ENCODE results near the gene GUCY1B1.
"Not testable (repeated sequence)": the region's sequence is repeated elsewhere in the genome, so short reads cannot be mapped to it uniquely, and the experiment has no call there.

GUCY1B1 gene

DNA sequence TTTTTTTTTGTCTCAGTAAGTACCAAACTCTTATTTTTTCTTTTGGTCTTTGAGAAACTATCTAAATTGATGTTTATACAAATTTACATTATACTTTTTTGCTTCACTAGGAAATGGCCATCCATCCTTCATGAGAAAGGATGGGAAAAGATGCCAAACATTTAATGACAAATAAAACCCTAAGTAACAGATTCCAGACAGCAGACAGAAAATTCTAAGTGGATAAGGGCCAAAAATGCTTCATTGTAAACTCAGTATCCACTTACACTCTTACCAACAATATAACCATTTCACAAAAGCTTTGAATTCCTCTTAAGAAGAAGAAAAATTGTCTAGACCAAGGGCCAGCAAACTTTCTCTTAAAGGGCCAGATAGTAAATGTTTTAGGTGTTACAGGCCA is 3.5 kb downstream of the GUCY1B1 start:
- DNase-seq (ENCODE audit: low read depth), result no peak

DNA sequence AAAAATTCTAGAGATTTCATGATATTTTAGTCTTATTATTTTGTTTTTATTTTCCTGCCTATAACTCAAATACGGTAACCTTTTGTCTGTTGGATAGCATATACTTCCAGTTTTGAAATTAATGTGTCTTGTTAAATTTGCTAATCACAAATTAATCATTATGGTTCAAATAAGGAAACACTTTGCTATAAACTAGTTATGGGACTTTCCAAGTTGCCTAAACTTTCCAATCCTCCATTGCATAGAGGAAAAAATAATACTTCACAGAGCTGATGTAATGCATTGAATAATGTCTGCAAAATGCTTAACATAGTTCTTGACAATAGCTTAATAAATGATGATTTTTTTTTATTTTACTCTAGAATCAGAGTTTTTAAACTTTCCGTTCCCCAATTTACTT is 4.7 kb downstream of the GUCY1B1 start:
- DNase-seq (ENCODE audit: low read depth), result no peak

DNA sequence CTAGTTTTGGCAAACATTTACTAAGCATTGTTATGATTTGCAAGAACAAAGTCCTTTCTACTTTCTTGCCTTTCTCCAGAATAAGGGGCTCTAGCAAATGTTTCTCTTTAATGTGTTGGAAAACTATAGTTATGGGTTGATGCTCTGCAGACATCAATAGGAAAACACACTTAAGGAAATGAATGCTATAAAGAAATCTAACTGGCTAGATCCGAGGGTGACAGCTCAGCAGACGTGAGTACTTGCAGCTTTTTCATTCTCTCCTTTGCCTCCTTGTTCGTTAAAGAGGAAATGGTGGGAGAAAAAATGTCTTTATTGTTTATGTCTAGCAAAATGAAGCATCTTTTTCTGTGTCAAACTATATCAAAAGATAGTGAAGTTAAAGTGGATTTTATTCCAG is 6.3 kb downstream of the GUCY1B1 start:
- DNase-seq (ENCODE audit: low read depth), result no peak

DNA sequence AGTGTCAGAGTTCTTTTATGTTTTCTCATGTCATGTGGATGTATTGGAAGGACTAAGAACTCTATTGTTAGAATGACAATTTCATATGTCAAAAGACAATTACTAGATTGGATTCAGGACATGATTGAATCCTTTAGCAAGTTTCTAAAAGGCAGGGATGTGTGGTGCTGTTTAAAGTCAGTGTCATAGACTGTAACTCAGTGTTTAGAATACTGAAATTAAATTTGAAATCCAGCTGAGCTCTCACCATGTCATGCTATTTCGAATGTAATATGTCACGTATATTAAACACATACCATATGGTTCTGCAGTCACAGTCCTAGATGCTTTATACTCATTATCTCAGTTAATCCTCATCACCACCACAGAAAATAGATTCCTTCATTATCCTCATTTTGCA is 7.8 kb downstream of the GUCY1B1 start:
- DNase-seq (ENCODE audit: low read depth), result no peak

DNA sequence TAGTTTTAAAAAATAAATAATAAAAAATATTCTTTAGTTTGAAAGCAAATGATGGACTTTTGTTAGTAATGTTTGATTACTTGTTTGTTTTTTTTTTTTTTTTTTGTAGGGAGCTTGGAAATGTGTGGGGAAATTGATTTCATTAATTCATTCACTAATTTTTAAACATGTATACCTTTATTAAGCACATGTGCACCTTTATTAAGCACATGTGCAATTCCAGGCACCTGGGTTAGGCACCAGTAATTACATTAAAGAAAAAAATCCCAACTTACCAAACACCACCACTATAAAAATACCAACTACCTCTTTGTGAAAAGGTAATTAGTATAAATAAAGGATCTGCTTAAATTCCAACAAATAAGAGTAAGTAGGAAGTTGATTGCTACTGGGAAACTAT is 9.5 kb downstream of the GUCY1B1 start:
- no peak for DNase-seq (ENCODE audit: low read depth)

DNA sequence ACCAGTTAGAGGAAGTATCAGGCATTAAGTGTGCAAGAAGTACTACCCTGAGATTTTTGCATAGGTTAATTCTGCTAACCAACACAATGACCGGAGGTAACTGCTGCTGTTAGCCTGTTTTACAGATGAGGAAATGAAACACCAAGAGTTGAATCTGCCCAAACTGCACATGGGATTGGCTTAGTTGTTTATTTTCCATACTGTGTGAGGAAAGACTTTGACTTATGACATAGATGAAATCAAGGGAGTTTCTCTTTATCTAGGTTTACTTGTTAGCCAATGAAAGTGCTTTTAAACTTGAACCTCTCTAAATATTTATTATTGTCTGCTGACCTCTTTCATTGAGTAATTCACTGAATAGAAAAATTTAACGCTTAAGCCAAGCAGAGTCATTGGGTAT is 10.3 kb downstream of the GUCY1B1 start:
- no peak for DNase-seq (ENCODE audit: low read depth)

DNA sequence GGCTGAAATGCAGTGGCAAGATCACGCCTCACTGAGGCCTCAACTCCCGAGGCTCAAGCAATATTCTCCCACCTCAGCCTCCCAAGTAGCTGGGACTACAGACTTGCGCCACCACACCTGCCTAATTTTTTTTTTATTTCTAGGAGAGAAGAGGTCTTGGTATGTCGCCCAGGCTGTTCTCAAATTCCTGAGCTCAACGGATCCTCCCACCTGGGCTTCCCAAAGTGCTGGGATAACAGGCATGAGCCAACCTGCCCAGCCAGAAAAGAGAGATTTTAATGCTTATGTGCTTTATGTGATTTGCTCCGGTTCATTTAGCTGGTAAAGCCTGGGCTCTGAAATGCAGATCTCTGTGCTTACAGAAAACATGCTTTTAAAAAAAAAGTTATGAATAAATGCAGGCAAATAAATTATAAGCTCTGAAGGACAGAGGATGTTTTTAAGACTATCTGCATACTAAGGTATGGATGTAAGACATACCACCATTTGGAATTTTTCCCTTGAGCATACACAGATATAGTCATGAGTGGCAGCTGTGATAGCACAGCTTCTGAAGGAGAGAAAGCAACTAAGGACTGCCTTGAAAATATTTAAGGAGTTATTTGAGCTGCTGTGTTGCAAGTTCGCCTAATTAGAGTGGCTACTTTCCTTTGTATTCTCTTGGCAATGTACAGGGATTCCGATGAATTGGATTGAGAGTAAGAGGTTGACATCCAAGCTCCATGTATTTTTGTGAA is 13.8 kb downstream of the GUCY1B1 start:
- DNase-seq (ENCODE audit: low read depth), result no peak

DNA sequence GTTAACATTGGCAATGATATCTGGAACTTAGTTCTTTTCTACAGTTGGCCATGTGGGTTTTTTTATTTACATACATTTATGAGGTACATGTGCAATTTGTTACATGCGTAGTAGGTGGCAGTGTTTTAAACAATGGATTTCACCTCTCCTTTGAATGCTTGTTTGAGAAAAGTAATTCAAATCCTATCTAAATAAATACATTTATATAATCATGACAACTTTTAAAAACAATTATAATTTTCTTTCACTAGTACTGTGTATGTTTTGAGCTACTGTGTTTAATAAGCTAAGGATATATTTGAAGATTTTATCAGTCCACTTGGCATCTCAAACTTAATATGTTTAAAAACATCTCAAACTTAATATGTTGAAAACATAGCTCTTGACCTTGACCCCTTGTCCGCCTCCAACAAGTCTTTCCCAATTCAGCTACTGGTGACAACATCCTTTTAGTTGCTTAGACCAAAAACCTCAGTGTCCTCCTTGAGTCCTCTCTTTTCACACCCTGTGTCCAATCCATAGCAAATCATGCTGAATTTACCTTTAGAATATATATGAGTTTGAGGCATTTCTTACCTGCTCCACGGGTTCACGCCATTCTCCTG is 14.5 kb downstream of the GUCY1B1 start:
- DNase-seq (ENCODE audit: low read depth), result no peak

DNA sequence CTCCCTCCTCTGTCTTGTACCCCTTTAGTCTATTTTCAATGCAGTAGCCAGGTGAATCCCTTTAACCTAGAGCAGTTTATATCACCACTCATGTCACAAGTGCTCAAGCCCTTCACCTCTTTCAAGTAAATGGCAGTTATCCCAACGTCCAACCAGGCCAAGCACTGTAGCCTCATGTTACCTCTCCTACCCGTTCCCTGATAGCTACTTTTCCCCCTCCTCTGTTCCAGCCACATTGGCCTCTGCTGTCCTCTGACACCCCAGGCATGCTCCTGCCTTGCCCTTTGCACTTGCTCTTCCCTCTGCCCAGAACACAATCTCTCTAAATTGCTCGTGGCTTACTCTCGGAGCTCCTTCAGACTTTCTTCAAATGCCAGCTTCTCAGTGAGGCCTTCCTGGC is 15.2 kb downstream of the GUCY1B1 start:
- no peak for DNase-seq (ENCODE audit: low read depth)

DNA sequence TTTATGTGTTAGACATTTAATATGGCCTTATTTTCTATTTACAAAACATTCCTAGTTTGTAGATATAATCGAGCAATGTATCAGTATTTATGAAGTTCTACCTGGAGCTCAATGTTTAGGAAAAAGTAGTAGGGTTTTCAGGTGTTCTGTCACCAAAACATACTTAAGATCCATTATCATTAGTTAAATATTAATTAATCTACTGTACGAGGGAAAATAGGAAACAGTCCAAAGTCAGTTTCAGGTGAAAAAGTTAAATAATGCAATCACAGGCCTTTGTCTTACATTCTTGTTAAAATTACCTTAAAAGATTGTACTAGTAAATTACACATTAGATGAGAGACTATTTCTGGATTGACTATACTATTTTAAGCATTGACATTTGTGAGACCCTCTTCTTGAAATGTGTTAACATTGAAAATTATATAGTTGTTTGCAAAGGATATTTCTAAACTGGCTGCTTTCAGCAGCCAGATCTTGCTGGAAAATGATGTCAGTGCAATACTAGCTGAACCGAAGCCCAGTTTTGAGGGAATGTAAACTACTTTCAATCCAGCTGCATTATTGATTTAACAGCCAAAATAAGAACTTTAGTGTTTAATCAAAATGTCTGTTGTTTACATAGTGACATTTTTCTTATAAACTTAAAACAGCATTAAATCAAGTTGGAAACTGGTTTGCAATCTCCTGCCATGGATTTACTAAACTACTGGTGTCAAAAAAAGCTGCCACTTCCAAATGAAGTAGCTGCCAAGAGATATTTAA is 19.3 kb downstream of the GUCY1B1 start:
- no peak for DNase-seq (ENCODE audit: low read depth)

DNA sequence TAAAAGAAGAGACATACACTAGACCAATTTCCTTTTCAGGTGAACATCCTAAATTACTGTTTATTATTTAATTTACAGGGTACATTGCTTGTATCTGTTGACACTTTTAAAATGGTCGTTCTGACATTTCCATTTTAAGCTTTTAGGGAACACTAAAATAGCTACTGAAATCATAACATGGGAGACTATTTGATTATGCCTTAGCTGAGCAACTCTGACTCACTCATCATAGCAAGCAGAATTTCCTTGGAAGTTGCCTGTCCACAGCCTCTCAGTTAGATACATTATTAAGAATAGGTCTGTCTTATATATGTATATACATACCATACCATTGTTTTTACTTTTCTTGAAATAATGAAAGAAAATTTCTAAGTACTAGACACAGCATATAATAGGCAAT is 22.0 kb downstream of the GUCY1B1 start:
- no peak for DNase-seq (ENCODE audit: low read depth)

DNA sequence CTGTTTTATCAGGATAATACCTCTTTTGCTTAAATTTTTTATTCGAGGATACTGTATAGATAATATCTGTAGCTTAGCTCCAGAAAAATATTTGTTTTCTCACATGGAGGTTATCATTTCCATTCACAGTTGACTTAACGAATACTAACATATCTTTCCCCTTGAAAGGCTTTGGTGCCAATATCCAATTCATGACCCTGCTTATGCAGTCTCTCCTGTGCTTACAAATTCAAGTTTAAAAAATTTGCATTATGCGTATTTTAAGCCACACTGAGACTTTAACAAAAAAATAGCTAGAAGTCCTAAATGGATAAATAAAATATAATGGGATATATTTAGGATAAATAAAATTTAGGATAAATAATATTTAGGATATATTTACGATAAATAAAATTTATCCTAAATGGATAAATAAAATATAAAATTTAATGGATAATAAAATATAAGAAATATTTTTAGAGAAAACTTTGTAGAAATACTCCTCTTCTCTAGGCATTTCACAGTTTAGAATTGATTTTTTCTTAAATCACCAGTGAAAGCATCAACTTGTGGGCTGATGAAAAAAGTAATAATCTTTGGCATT is 22.5 kb downstream of the GUCY1B1 start:
- DNase-seq (ENCODE audit: low read depth), result no peak

DNA sequence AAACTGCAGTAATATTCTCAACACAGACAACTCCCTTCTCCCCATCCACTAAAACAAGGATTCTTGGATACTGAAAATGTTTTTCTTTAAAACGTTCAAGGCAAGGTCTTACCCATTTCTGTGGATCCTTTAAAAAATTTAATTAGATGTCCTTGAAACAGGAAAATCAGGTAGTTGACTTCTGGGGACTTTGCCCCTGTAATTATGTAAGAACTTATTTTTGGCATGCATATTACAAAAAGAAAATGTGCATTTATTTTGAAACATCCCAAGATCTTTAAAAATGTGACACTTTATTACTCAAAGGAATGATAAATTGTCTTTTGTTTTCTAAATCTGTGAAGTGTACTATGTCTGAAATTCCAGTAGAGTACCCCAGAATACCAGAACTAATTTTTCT is 25.8 kb downstream of the GUCY1B1 start:
- DNase-seq (ENCODE audit: low read depth), result no peak

DNA sequence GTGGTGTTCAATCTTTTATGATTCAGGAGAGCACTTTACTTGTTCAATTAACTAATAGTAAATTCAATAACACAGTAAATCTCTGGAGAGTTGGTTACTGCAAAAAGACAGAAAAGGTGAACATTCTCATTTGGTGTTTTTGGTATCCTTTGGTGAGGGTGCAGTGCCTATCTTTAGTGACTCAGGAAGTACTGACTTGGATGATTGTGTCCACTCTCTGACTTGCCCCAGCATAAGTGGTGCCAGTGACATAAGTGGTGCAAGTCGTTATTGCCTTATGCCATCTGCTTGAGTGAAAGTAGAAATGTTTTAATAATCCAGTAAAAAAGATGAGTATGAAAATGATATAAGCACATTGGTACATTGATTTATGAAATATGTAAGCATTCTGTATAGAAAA is 27.0 kb downstream of the GUCY1B1 start:
- DNase-seq (ENCODE audit: low read depth), result no peak

DNA sequence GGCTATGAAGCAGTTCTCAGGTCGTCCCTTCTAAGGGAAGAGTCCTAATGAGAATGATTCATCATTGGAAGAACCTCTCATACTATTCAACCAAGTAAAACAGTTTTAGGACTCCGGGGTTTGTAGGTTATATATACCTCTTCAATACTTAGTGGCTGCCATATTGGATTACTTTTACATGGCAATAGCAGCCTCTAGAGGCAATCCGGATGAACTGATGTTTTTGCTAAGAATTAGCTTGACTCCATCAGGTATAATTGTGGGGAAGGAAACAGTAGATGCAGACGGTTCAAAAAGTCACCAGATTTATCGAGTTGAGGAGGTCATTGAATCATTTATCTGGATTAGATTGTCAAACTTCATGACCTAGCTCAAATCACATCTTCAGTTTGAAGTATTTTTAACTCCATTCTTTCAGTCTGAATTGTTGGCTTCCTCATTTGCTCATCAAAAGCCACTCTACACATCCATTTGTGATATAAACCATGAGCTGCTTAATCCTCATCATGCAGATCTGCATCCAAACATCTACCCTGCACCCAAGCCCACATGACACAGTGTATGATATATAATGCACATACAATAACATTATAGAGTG is 28.4 kb downstream of the GUCY1B1 start:
- no peak for DNase-seq (ENCODE audit: low read depth)

DNA sequence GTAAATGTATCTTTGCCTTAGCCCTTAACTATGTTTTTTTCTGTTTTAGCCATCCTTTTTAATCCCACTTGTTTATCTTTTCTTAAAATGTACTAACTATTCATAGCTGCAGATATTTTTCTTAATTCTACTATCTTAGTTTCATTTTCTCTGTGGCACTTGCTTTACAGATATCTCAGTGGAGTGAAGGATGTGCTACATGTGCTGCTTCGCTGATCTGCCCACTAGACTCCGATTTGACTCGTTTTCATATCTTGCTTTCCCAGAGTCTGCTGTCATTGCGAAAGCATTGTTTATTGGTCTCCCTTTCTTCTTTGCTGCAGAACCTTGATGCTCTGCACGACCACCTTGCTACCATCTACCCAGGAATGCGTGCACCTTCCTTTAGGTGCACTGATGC is 30.6 kb downstream of the GUCY1B1 start:
- no peak for DNase-seq (ENCODE audit: low read depth)

DNA sequence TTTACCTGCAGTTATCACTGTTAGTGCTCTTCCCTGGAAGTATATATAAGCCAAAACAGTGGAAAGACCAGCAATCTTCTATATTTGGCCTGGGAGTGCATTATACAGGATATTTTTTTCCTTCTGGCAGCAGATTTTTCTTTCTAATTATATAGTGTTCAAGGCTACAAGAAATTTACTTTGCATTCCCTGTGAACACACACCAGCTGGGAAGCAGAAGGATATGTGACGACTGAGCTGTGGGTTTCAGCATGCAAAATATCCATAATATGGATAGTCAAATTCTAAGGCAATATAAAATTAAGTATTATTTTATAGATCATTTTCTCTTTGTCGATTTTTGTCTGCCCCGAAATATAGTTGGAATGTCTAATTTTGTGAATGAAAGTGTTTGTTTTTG is 31.2 kb downstream of the GUCY1B1 start:
- DNase-seq (ENCODE audit: low read depth), result no peak

DNA sequence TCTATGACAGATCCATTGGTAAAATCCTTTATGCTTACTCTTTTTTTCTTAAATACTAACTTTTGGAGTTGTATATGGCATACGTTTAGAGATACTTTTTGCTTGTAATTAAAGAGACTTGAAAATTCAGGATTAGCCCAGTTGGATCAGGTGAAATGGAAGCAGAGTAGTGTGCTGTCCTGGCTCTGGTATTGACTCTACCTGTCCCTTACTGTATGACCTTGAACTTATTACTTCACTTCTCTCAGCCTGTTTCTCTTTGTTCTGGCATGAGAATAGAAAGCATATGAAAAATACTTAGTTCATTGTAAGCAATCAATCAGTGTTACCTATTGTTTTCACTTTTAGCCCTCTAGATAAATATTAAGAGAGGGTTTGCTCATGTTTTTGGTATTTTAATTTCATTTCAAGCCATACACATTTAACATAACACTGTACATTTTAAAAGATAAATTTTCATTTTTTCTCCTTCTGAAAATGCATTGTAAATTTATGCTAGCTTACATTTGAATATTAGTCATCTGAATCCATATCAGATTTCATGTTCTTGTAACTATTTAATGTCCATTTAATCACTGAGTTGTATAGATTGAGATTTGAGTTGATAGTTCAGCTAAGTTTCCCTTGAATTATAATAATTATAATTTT is 35.9 kb downstream of the GUCY1B1 start:
- DNase-seq (ENCODE audit: low read depth), result no peak

DNA sequence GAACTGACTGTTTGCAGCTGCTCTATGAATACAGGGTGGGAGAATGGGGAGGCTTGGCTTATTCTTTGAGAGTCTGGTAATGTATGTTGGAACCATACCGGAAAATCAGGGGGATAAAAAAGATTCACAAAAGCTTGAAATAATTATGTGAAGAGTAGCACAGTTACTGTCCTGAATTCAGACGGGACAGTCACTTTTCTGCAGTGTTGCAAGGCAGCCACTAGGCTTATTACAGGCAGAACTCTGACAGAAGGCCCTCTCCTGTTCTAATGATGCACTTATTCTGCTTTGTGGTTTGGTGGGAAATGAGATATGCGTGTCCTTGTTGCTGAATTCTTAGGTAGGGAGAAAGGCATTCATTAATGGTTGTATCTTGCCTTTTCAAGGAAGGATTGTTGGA is 37.2 kb downstream of the GUCY1B1 start:
- no peak for DNase-seq (ENCODE audit: low read depth)

DNA sequence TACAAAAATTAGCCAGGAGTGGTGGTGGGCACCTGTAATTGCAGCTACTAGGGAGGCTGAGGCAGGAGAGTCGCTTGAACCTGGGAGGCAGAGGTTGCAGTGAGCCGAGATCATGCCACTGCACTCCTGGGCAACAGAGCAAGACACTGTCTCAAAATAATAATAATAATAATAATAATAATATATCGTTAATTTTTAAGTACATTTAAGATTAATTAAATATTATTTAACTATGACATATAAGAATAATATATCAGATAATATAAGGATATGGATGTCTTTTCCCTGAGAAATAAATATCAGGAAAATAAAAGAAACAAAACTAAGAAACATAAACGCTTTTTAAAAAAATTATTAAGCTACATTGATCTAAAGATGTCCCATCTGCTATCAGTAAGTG is 38.8 kb downstream of the GUCY1B1 start:
- DNase-seq (ENCODE audit: low read depth), result not testable (repeated sequence)

DNA sequence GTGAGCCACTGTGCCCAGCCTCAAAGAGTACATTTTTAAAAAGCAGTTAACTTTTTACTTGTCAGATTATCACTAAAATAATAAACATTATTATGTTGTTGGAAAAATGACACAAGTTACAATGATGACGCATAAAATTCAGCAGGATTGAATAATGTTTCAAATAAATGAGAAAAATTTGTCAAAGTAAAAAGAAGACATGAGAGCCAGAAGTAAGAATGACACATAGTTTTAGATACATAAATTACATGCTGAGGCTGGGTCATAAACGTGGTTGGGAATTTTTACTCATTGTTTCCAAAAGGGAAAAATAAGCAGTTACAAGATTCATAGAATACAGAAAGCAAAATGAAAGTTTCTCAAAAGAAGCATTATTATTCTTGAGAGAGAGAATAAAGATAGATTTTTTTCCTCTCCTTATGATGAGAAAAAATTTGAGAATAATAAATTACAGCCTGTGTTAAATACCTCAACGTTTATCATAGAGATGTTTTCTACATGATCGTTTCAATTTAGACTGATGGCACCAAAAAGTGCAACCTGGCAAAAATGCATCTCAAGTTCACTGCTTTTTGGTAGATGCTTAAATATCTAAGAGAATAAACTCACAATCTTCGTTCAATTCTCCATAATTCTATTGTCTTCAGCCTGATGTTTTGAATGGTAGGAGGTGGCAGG is 40.4 kb downstream of the GUCY1B1 start:
- no peak for DNase-seq (ENCODE audit: low read depth)

DNA sequence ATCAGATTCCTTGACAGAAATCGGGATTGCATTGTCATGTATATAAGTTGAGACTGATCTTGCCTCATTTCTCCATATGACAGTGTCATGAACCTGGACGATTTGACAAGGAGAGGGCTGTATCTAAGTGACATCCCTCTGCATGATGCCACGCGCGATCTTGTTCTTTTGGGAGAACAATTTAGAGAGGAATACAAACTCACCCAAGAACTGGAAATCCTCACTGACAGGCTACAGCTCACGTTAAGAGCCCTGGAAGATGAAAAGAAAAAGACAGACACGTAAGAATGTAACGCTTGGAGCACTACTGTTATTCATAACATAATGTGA is 40.9 kb downstream of the GUCY1B1 start:
- DNase-seq (ENCODE audit: low read depth), result no peak

Measured in activated T-helper 9 cell treated with anti-CD3 and anti-CD28 coated beads, Interleukin-2, amount 50 U/mL, for 16 hours (primary cell).